ENCODE data around the gene SCLY.

DNA sequence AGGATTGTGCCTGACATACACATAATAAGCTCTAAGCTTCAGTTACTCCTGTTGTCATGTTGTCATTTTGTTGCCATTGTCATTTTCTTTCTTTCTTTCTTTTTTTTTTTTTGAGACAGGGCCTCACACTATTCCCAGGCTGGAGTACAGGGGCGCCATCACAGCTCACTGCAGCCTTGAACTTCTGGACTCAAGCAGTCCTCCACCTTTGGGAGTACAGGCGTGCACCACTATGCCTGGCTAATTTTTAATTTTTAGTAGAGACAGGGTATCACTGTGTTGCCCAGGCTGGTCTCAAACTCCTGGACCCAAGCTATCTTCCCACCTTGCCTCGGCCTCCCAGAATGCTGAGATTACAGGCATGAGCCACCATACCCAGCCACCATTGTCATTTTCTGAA is 30.9 kb upstream of the SCLY start:
- no peak for TF ChIP-seq ZNF140 (tag by site-specific recombination; IDR thresholded peaks at IDR 0.05)
- no peak for TF ChIP-seq ZNF114 (tag by site-specific recombination; IDR thresholded peaks at IDR 0.05)
- no peak for TF ChIP-seq ZNF501 (tag by site-specific recombination; IDR thresholded peaks at IDR 0.05)
- TF ChIP-seq, protein P1, sequence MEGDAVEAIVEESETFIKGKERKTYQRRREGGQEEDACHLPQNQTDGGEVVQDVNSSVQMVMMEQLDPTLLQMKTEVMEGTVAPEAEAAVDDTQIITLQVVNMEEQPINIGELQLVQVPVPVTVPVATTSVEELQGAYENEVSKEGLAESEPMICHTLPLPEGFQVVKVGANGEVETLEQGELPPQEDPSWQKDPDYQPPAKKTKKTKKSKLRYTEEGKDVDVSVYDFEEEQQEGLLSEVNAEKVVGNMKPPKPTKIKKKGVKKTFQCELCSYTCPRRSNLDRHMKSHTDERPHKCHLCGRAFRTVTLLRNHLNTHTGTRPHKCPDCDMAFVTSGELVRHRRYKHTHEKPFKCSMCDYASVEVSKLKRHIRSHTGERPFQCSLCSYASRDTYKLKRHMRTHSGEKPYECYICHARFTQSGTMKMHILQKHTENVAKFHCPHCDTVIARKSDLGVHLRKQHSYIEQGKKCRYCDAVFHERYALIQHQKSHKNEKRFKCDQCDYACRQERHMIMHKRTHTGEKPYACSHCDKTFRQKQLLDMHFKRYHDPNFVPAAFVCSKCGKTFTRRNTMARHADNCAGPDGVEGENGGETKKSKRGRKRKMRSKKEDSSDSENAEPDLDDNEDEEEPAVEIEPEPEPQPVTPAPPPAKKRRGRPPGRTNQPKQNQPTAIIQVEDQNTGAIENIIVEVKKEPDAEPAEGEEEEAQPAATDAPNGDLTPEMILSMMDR (tag by site-specific recombination; IDR thresholded peaks at IDR 0.05): no peak
- no peak for TF ChIP-seq YY1 (tag by site-specific recombination; IDR thresholded peaks at IDR 0.05)
- no peak for TF ChIP-seq ZNF23 (tag by site-specific recombination; IDR thresholded peaks at IDR 0.05; ENCODE audit: borderline replicate concordance)
- TF ChIP-seq KLF17 (tag by site-specific recombination; IDR thresholded peaks at IDR 0.05): no peak
- no peak for TF ChIP-seq ZNF433 (tag by site-specific recombination; IDR thresholded peaks at IDR 0.05; ENCODE audit: low read depth)
- no peak for TF ChIP-seq ZNF221 (tag by site-specific recombination; IDR thresholded peaks at IDR 0.05; ENCODE audit: borderline replicate concordance)
